Ovary (tissue), 9 donors: ENCODE results near the gene CACNA1D. TPM values are rescaled to one million over a fixed set of nuclear protein-coding genes. Genes with fewer than 3 reads are reported as not detected.
"Not testable (repeated sequence)": the region's sequence is repeated elsewhere in the genome, so short reads cannot be mapped to it uniquely, and the experiment has no call there.

ENCODE experiments used
- DNase-seq, 5 donors: peaks; one replicate each; pipeline ENCODE4 v3.0.0-alpha.2; 2019 to 2020
- H3K27ac ChIP-seq, 2 donors: fragments of 200-600 bp; one replicate each; pipeline versions ENCODE4 v1.5.1 to v1.8.0; 2019 to 2022
- H3K27me3 ChIP-seq: fragments of 200-600 bp; one replicate; pipeline ENCODE4 v1.8.0; 2022
- H3K36me3 ChIP-seq: fragments of 200-600 bp; sonication (generic); one replicate; pipeline ENCODE4 v1.5.1; 2019
- H3K4me1 ChIP-seq: one replicate; pipeline ENCODE4 v1.8.1; 2013; ENCODE audit warnings: mild to moderate bottlenecking, moderate library complexity; ENCODE audit not compliant: insufficient read depth
- H3K4me3 ChIP-seq: fragments of 200-600 bp; sonication (generic); one replicate; pipeline ENCODE4 v1.5.1; 2017
- H3K9me3 ChIP-seq, 2 donors: fragments of 200-600 bp in 1 of 2; sonication (generic) in 1 of 2; one replicate each; pipeline versions ENCODE4 v1.5.1 to v1.8.1; 2013 to 2019; ENCODE audit warnings: mild to moderate bottlenecking in 1 of 2, moderate library complexity in 1 of 2
- CTCF ChIP-seq, 3 donors: fragments of 450-650 bp in 2 of 3; fragments of 200-600 bp in 1 of 3; IDR thresholded peaks; one replicate each; pipeline versions ENCODE4 v1.5.1 to v1.8.0; 2016 to 2022; ENCODE audit warnings: antibody characterized with exemption in 3 of 3, mild to moderate bottlenecking in 1 of 3
- EP300 ChIP-seq: sonication (generic); formaldehyde crosslinking; IDR thresholded peaks from one replicate; pipeline ENCODE4 v1.6.1; 2017; ENCODE audit warnings: antibody characterized with exemption
- POLR2A ChIP-seq: fragments of 450-650 bp; IDR thresholded peaks from one replicate; pipeline ENCODE4 v1.6.1; 2017; ENCODE audit warnings: antibody characterized with exemption, mild to moderate bottlenecking, moderate library complexity
- WGBS, 3 donors: extraction: QIAGEN DNeasy Blood & Tissue Kit in 1 of 3; methylation state at CpG; one replicate each; pipeline versions ENCODE4 v1.1.5 to v1.1.7; 2013 to 2017; 5-methylcytosine and 5-hydroxymethylcytosine counted together
- intact Hi-C, 4 donors: fragments of 100-400 bp; cut with DNase I; formaldehyde crosslinking; loops; one replicate each; pipeline versions ENCODE4 v1.11.0 to v1.15.1; 2022 to 2023
- polyA plus RNA-seq, 2 donors: library from polyadenylated mRNA; stranded (reverse); fragments of 200-250 nt in 1 of 2; fragments of 350-450 nt in 1 of 2; fragmentation: Illumina TruSeq in 1 of 2; extraction: RNeasy Lipid Tissue Mini Kit (QIAGEN cat#74804) in 1 of 2; gene quantifications; one replicate each; pipeline ENCODE4 v1.2.3, GENCODE V29; 2013 to 2014
- total RNA-seq, 7 donors: library from RNA; depleted of rRNA in 2 of 7; stranded (reverse); fragments of >200 nt in 2 of 7; fragmentation: NEBNext Ultra II Directional in 3 of 7; extraction: Animal tissue kit (Norgen Biotek cat#: 25700) in 3 of 7; gene quantifications; one replicate each; pipeline versions ENCODE4 v1.1.0 to v1.2.4, GENCODE V29; 2016 to 2023
- donor health status: DM: no; HTN: no; CAD: no; lungs with moderate emphysema.
- donor health status: DM: no; HTN: no; CAD: no.
- donor health status: Bipolar disorder and iron deficiency.
- donor health status: DM: yes; HTN: yes; CAD: no.
- donor health status: DM: no; HTN: no; CAD: no.
- donor health status: DM: yes; HTN: yes; CAD: no.

The CACNA1D gene
- total and polyA plus RNA-seq, 9 donors, result 0.23 to 9.3 (median 5.1) TPM

- intact Hi-C loops, result no loop called here
- WGBS, 3 donors, result 68 to 78% (median 69%) methylated on average over 3 of the region's 3 CpGs
- H3K4me1 ChIP-seq, result no peaks in the 10 kb centered on the region
Observed at GRCh38 chr3:53630547-53630946, 136.1 kb downstream of the CACNA1D start.

GRCh38 chr3:53633197-53633787 is 138.9 kb downstream of the CACNA1D start:
- Histone ChIP-seq H3K4me3 (no peak overlapping the region), H3K4me1 (no peaks in the 10 kb centered on the region), H3K9me3 (no peaks in the 10 kb centered on the region), H3K27me3 (no peaks in the 10 kb centered on the region), H3K36me3 (no peaks in the 10 kb centered on the region), H3K27ac (no peak overlapping the region)
- intact Hi-C loops, result no loop called here
- WGBS, 3 donors, result 84 to 87% (median 86%) methylated on average over 9 of the region's 9 CpGs
- TF ChIP-seq POLR2A (no peak), CTCF (IDR thresholded peaks at IDR 0.05) (no peak), EP300 (no peak)
- DNase-seq, result no peak

More at GRCh38 chr3:53630547-53630946, 136.1 kb downstream of the CACNA1D start:
- TF ChIP-seq CTCF (IDR thresholded peaks at IDR 0.05) (no peak), EP300 (no peak), POLR2A (no peak)
- no peaks in the 10 kb centered on the region for H3K9me3 ChIP-seq
- H3K27me3 ChIP-seq, result no peaks in the 10 kb centered on the region
- H3K27ac ChIP-seq, result no peak overlapping the region
- DNase-seq, result no peak
- H3K4me3 ChIP-seq, result no peak overlapping the region
- no peaks in the 10 kb centered on the region for H3K36me3 ChIP-seq

GRCh38 chr3:53635041-53635440 is 140.6 kb downstream of the CACNA1D start:
- no peaks in the 10 kb centered on the region for H3K4me1 ChIP-seq
- no peaks in the 10 kb centered on the region for H3K9me3 ChIP-seq
- intact Hi-C loops, result no loop called here
- H3K27me3 ChIP-seq, result no peaks in the 10 kb centered on the region
- 89 to 94% (median 92%) methylated on average over 3 of the region's 3 CpGs for WGBS, 3 donors
- no peak for TF ChIP-seq EP300
- no peak for TF ChIP-seq POLR2A
- TF ChIP-seq CTCF (IDR thresholded peaks at IDR 0.05), result no peak
- no peak for DNase-seq
- no peak overlapping the region for H3K4me3 ChIP-seq
- H3K36me3 ChIP-seq, result no peaks in the 10 kb centered on the region
- H3K27ac ChIP-seq, result no peak overlapping the region

- H3K9me3 ChIP-seq, H3K4me3 ChIP-seq, H3K36me3 ChIP-seq, H3K27ac ChIP-seq, DNase-seq, H3K27me3 ChIP-seq, intact Hi-C loops, H3K4me1 ChIP-seq: not testable (repeated sequence)
- WGBS, 3 donors, result 61 to 75% (median 69%) methylated on average over 4 of the region's 4 CpGs
Observed at GRCh38 chr3:53638806-53639205, 144.4 kb downstream of the CACNA1D start.

GRCh38 chr3:53641397-53641796 is 147.0 kb downstream of the CACNA1D start:
- H3K9me3 ChIP-seq, result no peaks in the 10 kb centered on the region
- no peak overlapping the region for H3K4me3 ChIP-seq
- no peak for DNase-seq
- no peaks in the 10 kb centered on the region for H3K36me3 ChIP-seq
- no peak overlapping the region for H3K27ac ChIP-seq
- WGBS, 3 donors, result 81 to 89% (median 84%) methylated on average over 5 of the region's 5 CpGs
- TF ChIP-seq EP300, result no peak
- H3K27me3 ChIP-seq, result no peaks in the 10 kb centered on the region
- H3K4me1 ChIP-seq, result no peaks in the 10 kb centered on the region
- intact Hi-C loops, result no loop called here
